ELF-1 (cell line): ENCODE data around the gene TTC17.
A peak's percentile ranks its signal among the peaks of the same experiment; 100 is the strongest.
"Not testable (repeated sequence)": the region's sequence is repeated elsewhere in the genome, so short reads cannot be mapped to it uniquely, and the experiment has no call there.

Source experiments
- DNase-seq: peaks from one replicate; pipeline ENCODE4 v3.0.0-alpha.2; 2016; ENCODE audit warnings: low read depth, low spot score

Gene TTC17

GRCh38 chr11:43381802-43382201 lies 23.1 kb downstream of the TTC17 start:
- DNase-seq, result peak; percentile 21

- DNase-seq, result no peak
Measured at GRCh38 chr11:43382614-43383013, 23.9 kb downstream of the TTC17 start.

- DNase-seq, result no peak
Measured at GRCh38 chr11:43384393-43384792, 25.7 kb downstream of the TTC17 start.

- DNase-seq, result no peak
Measured at GRCh38 chr11:43392713-43393112, 34.0 kb downstream of the TTC17 start.

GRCh38 chr11:43393765-43394355 lies 35.1 kb downstream of the TTC17 start:
- DNase-seq, result no peak

- no peak for DNase-seq
Measured at GRCh38 chr11:43396617-43397016, 37.9 kb downstream of the TTC17 start.

- no peak for DNase-seq
Measured at GRCh38 chr11:43397251-43397650, 38.5 kb downstream of the TTC17 start.

- DNase-seq, result no peak
Measured at GRCh38 chr11:43399983-43400630, 41.4 kb downstream of the TTC17 start.

- DNase-seq, result no peak
Measured at GRCh38 chr11:43401252-43401651, 42.5 kb downstream of the TTC17 start.

GRCh38 chr11:43401811-43402210 lies 43.1 kb downstream of the TTC17 start:
- DNase-seq, result not testable (repeated sequence)

- DNase-seq, result no peak
Measured at GRCh38 chr11:43403357-43404231, 44.9 kb downstream of the TTC17 start.

GRCh38 chr11:43404406-43404805 lies 45.7 kb downstream of the TTC17 start:
- no peak for DNase-seq

GRCh38 chr11:43404836-43405479 lies 46.2 kb downstream of the TTC17 start:
- DNase-seq, result no peak

GRCh38 chr11:43408277-43408676 lies 49.6 kb downstream of the TTC17 start:
- DNase-seq, result no peak

- DNase-seq, result no peak
Measured at GRCh38 chr11:43410394-43410793, 51.7 kb downstream of the TTC17 start.

- DNase-seq, result no peak
Measured at GRCh38 chr11:43418197-43418596, 59.5 kb downstream of the TTC17 start.

- no peak for DNase-seq
Measured at GRCh38 chr11:43419460-43419859, 60.7 kb downstream of the TTC17 start.

GRCh38 chr11:43427971-43428370 lies 69.3 kb downstream of the TTC17 start:
- no peak for DNase-seq

- DNase-seq, result not testable (repeated sequence)
Measured at GRCh38 chr11:43430916-43431315, 72.2 kb downstream of the TTC17 start.

GRCh38 chr11:43434893-43435292 lies 76.2 kb downstream of the TTC17 start:
- no peak for DNase-seq

GRCh38 chr11:43440486-43440885 lies 81.8 kb downstream of the TTC17 start:
- no peak for DNase-seq

- DNase-seq, result no peak
Measured at GRCh38 chr11:43443811-43444210, 85.1 kb downstream of the TTC17 start.
